GM23338 (cell line): ENCODE measurements around the gene FBN3.

Experiments
- CREB1 ChIP-seq: fragments of 250-450 bp; sonication (Bioruptor Pico); IDR thresholded peaks from 2 replicates; pipeline ENCODE4 v1.5.0; 2020; ENCODE audit warnings: low read depth, mild to moderate bottlenecking, moderate library complexity
- EZH2 ChIP-seq: fragments of 200-600 bp; sonication (generic); IDR thresholded peaks from one replicate; pipeline ENCODE4 v1.8.0; 2017; ENCODE audit warnings: antibody characterized with exemption, mild to moderate bottlenecking, low read depth; ENCODE audit not compliant: unreplicated experiment
- EZH2phosphoT487 ChIP-seq: fragments of 200-600 bp; sonication (generic); IDR thresholded peaks from one replicate; pipeline ENCODE4 v1.8.1; 2018; ENCODE audit warnings: antibody characterized with exemption; ENCODE audit not compliant: unreplicated experiment
- JUNB ChIP-seq: IDR thresholded peaks from one replicate; pipeline ENCODE4 v1.6.1; 2016; ENCODE audit warnings: antibody characterized with exemption; ENCODE audit not compliant: unreplicated experiment
- NANOG ChIP-seq: IDR thresholded peaks from 2 replicates; pipeline ENCODE4 v1.6.1; 2016; ENCODE audit warnings: antibody characterized with exemption, borderline replicate concordance
- POLR2AphosphoS5 ChIP-seq: IDR thresholded peaks from 2 replicates; pipeline ENCODE4 v1.6.1; 2016; ENCODE audit warnings: antibody characterized with exemption, low read depth
- STAT1 ChIP-seq: IDR thresholded peaks from one replicate; pipeline ENCODE4 v1.6.1; 2016; ENCODE audit warnings: antibody characterized with exemption; ENCODE audit not compliant: unreplicated experiment
- ZNF114 ChIP-seq: fragments of 250-450 bp; sonication (Bioruptor Pico); IDR thresholded peaks from 2 replicates; pipeline ENCODE4 v1.5.0; 2020; ENCODE audit warnings: mild to moderate bottlenecking, moderate library complexity
- ZNF331 ChIP-seq: fragments of 250-450 bp; sonication (Bioruptor Pico); IDR thresholded peaks from 2 replicates; pipeline ENCODE4 v1.5.0; 2020; ENCODE audit warnings: low read depth, mild to moderate bottlenecking, moderate library complexity
- TF ChIP-seq, protein P1 (sequence below): IDR thresholded peaks from one replicate; pipeline ENCODE4 v1.6.1; 2018; ENCODE audit warnings: antibody characterized with exemption; ENCODE audit not compliant: unreplicated experiment
- TF ChIP-seq, protein P2 (sequence below), 2 experiments: fragments of 200-600 bp in 1 of 2; sonication (generic) in 1 of 2; conservative IDR thresholded peaks; 2 replicates each; pipeline versions ENCODE4 v1.5.1 to v1.6.1; 2016 to 2017; ENCODE audit warnings: antibody characterized with exemption in 2 of 2, low read depth in 2 of 2, mild to moderate bottlenecking in 2 of 2, moderate library complexity in 1 of 2
- TF ChIP-seq, protein P3 (sequence below): IDR thresholded peaks from 2 replicates; pipeline ENCODE4 v1.6.1; 2016; ENCODE audit warnings: antibody characterized with exemption

DNA sequence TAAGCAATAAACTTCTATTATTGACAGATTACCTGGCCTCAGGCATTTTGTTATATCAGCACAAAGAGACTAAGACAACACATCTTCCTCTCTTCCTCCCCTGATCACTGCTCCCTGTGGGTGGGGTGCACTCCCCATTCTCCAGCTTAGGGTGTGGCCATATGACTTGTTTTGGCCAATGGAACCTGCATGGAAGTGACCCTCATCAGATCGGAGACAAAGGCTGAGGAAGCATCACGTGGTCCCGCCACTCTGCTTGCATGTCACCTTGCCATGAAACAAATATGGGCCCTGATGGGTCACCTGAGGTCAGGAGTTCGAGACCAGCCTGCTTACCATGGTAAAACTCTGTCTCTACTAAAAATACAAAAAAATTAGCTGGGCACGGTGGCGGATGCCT, 110.6 kb downstream of the FBN3 start:
- TF ChIP-seq POLR2AphosphoS5 (no peak), ZNF114 (CRISPR knock-in tag) (no peak), EZH2phosphoT487 (no peak), EZH2 (no peak), CREB1 (no peak), JUNB (no peak), STAT1 (no peak), NANOG (no peak), ZNF331 (CRISPR knock-in tag) (no peak)
- TF ChIP-seq, protein P1, sequence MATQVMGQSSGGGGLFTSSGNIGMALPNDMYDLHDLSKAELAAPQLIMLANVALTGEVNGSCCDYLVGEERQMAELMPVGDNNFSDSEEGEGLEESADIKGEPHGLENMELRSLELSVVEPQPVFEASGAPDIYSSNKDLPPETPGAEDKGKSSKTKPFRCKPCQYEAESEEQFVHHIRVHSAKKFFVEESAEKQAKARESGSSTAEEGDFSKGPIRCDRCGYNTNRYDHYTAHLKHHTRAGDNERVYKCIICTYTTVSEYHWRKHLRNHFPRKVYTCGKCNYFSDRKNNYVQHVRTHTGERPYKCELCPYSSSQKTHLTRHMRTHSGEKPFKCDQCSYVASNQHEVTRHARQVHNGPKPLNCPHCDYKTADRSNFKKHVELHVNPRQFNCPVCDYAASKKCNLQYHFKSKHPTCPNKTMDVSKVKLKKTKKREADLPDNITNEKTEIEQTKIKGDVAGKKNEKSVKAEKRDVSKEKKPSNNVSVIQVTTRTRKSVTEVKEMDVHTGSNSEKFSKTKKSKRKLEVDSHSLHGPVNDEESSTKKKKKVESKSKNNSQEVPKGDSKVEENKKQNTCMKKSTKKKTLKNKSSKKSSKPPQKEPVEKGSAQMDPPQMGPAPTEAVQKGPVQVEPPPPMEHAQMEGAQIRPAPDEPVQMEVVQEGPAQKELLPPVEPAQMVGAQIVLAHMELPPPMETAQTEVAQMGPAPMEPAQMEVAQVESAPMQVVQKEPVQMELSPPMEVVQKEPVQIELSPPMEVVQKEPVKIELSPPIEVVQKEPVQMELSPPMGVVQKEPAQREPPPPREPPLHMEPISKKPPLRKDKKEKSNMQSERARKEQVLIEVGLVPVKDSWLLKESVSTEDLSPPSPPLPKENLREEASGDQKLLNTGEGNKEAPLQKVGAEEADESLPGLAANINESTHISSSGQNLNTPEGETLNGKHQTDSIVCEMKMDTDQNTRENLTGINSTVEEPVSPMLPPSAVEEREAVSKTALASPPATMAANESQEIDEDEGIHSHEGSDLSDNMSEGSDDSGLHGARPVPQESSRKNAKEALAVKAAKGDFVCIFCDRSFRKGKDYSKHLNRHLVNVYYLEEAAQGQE = no peak
- TF ChIP-seq, protein P2, sequence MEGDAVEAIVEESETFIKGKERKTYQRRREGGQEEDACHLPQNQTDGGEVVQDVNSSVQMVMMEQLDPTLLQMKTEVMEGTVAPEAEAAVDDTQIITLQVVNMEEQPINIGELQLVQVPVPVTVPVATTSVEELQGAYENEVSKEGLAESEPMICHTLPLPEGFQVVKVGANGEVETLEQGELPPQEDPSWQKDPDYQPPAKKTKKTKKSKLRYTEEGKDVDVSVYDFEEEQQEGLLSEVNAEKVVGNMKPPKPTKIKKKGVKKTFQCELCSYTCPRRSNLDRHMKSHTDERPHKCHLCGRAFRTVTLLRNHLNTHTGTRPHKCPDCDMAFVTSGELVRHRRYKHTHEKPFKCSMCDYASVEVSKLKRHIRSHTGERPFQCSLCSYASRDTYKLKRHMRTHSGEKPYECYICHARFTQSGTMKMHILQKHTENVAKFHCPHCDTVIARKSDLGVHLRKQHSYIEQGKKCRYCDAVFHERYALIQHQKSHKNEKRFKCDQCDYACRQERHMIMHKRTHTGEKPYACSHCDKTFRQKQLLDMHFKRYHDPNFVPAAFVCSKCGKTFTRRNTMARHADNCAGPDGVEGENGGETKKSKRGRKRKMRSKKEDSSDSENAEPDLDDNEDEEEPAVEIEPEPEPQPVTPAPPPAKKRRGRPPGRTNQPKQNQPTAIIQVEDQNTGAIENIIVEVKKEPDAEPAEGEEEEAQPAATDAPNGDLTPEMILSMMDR (conservative IDR thresholded peaks at IDR 0.05; ENCODE audit: low read depth in 2 of 2) = no peak
- TF ChIP-seq, protein P3, sequence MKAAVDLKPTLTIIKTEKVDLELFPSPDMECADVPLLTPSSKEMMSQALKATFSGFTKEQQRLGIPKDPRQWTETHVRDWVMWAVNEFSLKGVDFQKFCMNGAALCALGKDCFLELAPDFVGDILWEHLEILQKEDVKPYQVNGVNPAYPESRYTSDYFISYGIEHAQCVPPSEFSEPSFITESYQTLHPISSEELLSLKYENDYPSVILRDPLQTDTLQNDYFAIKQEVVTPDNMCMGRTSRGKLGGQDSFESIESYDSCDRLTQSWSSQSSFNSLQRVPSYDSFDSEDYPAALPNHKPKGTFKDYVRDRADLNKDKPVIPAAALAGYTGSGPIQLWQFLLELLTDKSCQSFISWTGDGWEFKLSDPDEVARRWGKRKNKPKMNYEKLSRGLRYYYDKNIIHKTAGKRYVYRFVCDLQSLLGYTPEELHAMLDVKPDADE = no peak
